ENCODE results near the gene SLC2A6. TPM values are rescaled to one million over a fixed set of nuclear protein-coding genes. Genes with fewer than 3 reads are reported as not detected.
"Not testable (repeated sequence)": the region's sequence is repeated elsewhere in the genome, so short reads cannot be mapped to it uniquely, and the experiment has no call there.

The SLC2A6 gene
- total and polyA plus RNA-seq, 11 donors = 1.8 to 10.4 (median 3.2) TPM

DNA sequence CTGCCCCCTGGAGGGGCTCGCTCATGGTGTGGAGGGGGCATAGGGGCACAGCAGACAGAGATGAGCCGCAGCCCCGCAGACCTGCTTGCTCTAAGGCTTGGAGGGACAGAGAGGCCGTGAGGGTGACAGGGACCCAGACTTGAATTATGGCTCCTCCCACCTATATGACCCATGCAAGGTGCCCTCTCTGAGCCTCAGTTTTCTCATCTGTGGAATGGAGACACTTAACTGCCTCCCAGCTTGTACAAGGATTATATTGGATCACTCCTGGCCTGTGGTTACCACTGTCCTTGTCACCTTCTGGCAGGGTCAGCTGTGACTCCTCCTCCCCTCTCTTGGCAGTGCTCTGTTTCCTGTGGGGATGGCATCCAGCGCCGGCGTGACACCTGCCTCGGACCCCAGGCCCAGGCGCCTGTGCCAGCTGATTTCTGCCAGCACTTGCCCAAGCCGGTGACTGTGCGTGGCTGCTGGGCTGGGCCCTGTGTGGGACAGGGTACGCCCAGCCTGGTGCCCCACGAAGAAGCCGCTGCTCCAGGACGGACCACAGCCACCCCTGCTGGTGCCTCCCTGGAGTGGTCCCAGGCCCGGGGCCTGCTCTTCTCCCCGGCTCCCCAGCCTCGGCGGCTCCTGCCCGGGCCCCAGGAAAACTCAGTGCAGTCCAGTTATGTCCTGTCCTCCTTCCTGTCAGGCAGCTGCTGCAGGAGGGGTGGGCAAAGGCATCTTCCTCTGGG lies 23.8 kb downstream of the SLC2A6 start:
- TF ChIP-seq POLR2A (IDR thresholded peaks at IDR 0.05) = no peak
- TF ChIP-seq, protein P1, sequence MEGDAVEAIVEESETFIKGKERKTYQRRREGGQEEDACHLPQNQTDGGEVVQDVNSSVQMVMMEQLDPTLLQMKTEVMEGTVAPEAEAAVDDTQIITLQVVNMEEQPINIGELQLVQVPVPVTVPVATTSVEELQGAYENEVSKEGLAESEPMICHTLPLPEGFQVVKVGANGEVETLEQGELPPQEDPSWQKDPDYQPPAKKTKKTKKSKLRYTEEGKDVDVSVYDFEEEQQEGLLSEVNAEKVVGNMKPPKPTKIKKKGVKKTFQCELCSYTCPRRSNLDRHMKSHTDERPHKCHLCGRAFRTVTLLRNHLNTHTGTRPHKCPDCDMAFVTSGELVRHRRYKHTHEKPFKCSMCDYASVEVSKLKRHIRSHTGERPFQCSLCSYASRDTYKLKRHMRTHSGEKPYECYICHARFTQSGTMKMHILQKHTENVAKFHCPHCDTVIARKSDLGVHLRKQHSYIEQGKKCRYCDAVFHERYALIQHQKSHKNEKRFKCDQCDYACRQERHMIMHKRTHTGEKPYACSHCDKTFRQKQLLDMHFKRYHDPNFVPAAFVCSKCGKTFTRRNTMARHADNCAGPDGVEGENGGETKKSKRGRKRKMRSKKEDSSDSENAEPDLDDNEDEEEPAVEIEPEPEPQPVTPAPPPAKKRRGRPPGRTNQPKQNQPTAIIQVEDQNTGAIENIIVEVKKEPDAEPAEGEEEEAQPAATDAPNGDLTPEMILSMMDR (IDR thresholded peaks at IDR 0.05) = no peak
- no peaks in the 10 kb centered on the region for H3K27me3 ChIP-seq
- intact Hi-C loops (cut with DNase I) = no loop called here

DNA sequence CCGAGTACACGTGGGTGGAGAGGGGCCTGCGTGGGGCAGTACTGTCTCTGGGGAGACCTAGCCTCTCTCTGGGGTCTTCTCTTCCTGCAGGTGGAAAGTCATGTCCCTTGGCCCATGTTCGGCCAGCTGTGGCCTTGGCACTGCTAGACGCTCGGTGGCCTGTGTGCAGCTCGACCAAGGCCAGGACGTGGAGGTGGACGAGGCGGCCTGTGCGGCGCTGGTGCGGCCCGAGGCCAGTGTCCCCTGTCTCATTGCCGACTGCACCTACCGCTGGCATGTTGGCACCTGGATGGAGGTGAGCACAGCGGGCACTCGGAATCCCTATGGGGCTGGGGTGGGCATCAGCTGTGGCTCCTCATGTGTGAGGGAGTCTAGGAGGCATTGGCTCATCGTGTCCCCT lies 24.6 kb downstream of the SLC2A6 start:
- Histone ChIP-seq H3K27me3 (no peaks in the 10 kb centered on the region), H3K4me3 (no peak overlapping the region), H3K36me3 (no peaks in the 10 kb centered on the region), H3K27ac (no peak overlapping the region), H3K9me3 (no peaks in the 10 kb centered on the region), H3K4me1 (peaks cover 0 to 8% (median 5%) of the 10 kb centered on the region in 12 donors)
- ATAC-seq (no peak), DNase-seq (no peak)
- WGBS, 4 donors = 86 to 94% (median 87%) methylated on average over 13 to 19 of the region's 19 CpGs
- intact Hi-C loops (cut with DNase I) = no loop called here
- TF ChIP-seq POLR2A (IDR thresholded peaks at IDR 0.05) = no peak

More for the DNA sequence above, 23.8 kb downstream of the SLC2A6 start:
- ATAC-seq (no peak), DNase-seq (no peak)
- WGBS, 4 donors = 91 to 100% (median 92%) methylated on average over 4 to 20 of the region's 20 CpGs
- no peaks in the 10 kb centered on the region for H3K36me3 ChIP-seq
- no peaks in the 10 kb centered on the region for H3K9me3 ChIP-seq
- peaks cover 0 to 9% (median 5%) of the 10 kb centered on the region in 12 donors for H3K4me1 ChIP-seq
- H3K4me3 ChIP-seq = no peak overlapping the region
- H3K27ac ChIP-seq = no peak overlapping the region

DNA sequence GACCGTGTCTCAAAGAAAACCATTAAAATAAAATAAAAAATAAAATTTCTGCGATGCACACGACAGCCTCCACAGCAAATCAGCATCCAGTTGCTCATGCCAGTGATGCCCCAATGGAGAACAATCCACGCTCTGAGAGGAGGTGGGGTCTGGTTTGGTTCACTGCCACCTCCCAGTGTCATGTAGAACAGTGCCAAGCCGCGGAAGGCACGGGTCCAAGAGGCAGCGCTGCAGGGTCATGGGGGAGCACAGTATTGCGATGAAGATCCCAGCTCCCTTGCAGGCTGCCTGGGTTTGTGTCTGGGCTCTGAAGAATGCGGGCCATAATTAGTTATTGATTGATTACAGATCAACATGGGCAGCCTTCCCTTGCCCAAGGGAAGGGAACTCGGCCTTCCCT lies 25.2 kb downstream of the SLC2A6 start:
- no peak overlapping the region for H3K27ac ChIP-seq
- 50 to 56% (median 51%) methylated on average over 11 of the region's 11 CpGs for WGBS, 4 donors
- DNase-seq (no peak), ATAC-seq (peak in 1 of 4 donors; percentile 57)
- no peak overlapping the region for H3K4me3 ChIP-seq
- H3K27me3 ChIP-seq = no peaks in the 10 kb centered on the region
- peaks cover 0 to under 1% (median 0%) of the 10 kb centered on the region in 12 donors for H3K4me1 ChIP-seq
- no peak for TF ChIP-seq POLR2A (IDR thresholded peaks at IDR 0.05)
- TF ChIP-seq, protein P1 (IDR thresholded peaks at IDR 0.05) = no peak
- no peaks in the 10 kb centered on the region for H3K9me3 ChIP-seq
- no peaks in the 10 kb centered on the region for H3K36me3 ChIP-seq
- intact Hi-C loops (cut with DNase I) = no loop called here

DNA sequence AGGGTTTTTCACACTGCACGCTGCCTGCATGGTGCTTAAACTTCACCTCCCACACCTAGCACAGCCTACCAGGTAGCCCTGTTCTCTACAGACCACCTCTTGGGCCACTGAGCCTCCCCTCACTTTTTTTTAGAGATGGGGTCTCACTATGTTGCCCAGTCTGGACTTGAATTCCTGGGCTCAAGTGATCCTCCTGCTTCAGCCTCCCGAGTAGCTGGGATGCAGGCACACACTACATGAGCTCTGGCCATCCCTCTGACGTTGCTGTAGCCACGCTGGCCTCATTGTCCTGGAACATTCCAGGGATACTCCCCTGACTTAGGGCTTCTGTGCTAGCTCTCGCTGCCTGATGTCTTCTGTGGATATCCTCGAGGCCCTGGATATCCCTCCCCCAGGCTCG lies 26.3 kb downstream of the SLC2A6 start:
- WGBS, 4 donors = 74 to 90% (median 87%) methylated on average over 7 of the region's 7 CpGs
- Histone ChIP-seq H3K4me1 (no peaks in the 10 kb centered on the region), H3K27ac (no peak overlapping the region), H3K4me3 (no peak overlapping the region), H3K27me3 (no peaks in the 10 kb centered on the region), H3K36me3 (no peaks in the 10 kb centered on the region), H3K9me3 (no peaks in the 10 kb centered on the region)
- intact Hi-C loops (cut with DNase I) = no loop called here
- TF ChIP-seq, protein P1 (IDR thresholded peaks at IDR 0.05) = no peak
- no peak for DNase-seq
- no peak for ATAC-seq

DNA sequence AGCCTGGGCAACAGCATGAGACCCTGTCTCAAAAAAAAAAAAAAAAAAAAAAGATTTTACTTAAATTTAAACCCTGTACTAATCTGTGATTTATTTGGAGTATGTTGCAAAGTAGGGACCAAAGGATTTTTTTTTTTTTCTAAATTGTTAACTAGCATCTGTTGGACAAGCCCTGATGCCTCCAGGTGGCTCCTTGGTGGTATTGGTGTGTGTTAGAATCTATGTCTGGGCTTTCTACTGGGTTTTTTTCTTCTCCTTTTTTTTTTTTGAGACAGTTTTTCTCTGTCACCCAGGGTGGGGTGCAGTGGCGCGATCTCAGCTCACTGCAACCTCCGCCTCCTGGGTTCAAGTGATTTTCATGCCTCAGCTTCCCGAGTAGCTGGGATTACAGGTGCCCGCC lies 27.0 kb downstream of the SLC2A6 start:
- WGBS, 4 donors = 95 to 96% (median 95%) methylated on average over 5 of the region's 5 CpGs
- ATAC-seq; intact Hi-C loops (cut with DNase I): not testable (repeated sequence)

More for the DNA sequence above, 27.0 kb downstream of the SLC2A6 start:
- H3K4me3 ChIP-seq, H3K36me3 ChIP-seq, H3K27me3 ChIP-seq, H3K27ac ChIP-seq, DNase-seq, H3K4me1 ChIP-seq, H3K9me3 ChIP-seq: not testable (repeated sequence)

All from heart left ventricle (tissue), 16 donors.